ENCODE measurements around the gene EIF4EBP2.
A peak's percentile ranks its signal among the peaks of the same experiment; 100 is the strongest.

EIF4EBP2 gene

GRCh38 chr10:70442332-70442988, 38.5 kb downstream of the EIF4EBP2 start:
- H3K4me3 Mint-ChIP-seq: peak overlapping the region; percentile 71
- no peak overlapping the region for H3K27ac Mint-ChIP-seq (ENCODE audit: low read depth)
- ATAC-seq (replicated peaks; ENCODE audit: extremely low read depth, poor library complexity, severe bottlenecking) (no peak), DNase-seq (ENCODE audit: low spot score in 2 of 2) (no peak)
- H3K9me3 Mint-ChIP-seq: no peaks in the 10 kb centered on the region
- H3K36me3 Mint-ChIP-seq (ENCODE audit: insufficient read depth): peaks cover 3% of the 10 kb centered on the region
- H3K27me3 Mint-ChIP-seq: peaks cover 57% of the 10 kb centered on the region
- H3K4me1 Mint-ChIP-seq: peaks cover 22% of the 10 kb centered on the region

GRCh38 chr10:70444744-70445143, 40.8 kb downstream of the EIF4EBP2 start:
- Mint-ChIP-seq H3K4me1 (peaks cover 22% of the 10 kb centered on the region), H3K9me3 (no peaks in the 10 kb centered on the region), H3K27ac (ENCODE audit: low read depth) (no peak overlapping the region), H3K4me3 (no peak overlapping the region), H3K27me3 (peaks cover 63% of the 10 kb centered on the region), H3K36me3 (ENCODE audit: insufficient read depth) (peaks cover 2% of the 10 kb centered on the region)
- DNase-seq (ENCODE audit: low spot score in 2 of 2) (no peak), ATAC-seq (replicated peaks; ENCODE audit: extremely low read depth, poor library complexity, severe bottlenecking) (no peak)

DNA sequence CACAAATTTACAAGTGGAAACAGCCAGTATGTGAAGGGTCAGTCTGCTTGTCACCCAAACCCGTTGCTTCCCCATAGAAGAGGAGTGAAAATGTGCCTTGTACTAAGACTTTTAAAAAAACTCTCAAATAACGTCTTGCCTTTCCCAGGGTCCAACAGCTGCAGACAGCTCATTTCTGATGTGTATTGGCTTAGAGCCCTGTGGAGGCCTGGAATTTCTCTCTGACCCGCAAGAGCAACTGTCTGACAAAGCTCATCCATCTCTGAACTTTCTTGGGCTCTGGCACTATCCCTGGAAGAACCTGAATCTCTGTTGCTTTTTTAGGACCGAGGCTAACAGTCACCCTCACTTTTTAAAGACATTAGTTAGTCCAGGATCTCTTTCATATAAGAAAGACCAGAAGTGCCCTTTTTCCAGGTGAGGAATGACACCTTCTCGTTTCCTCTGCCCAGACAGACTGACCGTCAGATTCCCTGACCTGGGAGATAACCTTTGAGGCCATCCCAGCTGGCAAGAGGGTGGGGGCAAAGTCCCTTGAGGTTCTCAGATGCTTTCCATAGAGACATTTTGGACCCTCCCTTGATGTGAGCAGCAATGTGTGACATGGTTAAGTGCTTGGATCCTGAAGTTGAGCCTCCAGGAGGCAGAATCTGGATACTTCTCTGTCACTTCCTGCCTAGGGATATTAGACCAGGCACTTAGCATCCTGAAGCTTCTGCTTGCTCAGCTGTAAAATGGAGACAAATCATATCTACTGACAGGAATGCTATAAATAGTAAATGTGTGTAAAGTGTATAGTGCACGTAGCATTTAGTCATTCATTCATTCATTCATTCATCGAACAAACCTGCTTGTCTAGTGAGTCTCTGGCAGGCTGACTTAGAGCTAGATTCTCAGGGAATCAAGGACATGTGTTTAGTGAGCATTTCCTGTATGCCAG, 42.0 kb downstream of the EIF4EBP2 start:
- Mint-ChIP-seq H3K4me3 (no peak overlapping the region), H3K36me3 (ENCODE audit: insufficient read depth) (no peaks in the 10 kb centered on the region), H3K27me3 (peaks cover 64% of the 10 kb centered on the region), H3K27ac (ENCODE audit: low read depth) (no peak overlapping the region), H3K4me1 (peaks cover 17% of the 10 kb centered on the region), H3K9me3 (no peaks in the 10 kb centered on the region)
- ATAC-seq (replicated peaks; ENCODE audit: extremely low read depth, poor library complexity, severe bottlenecking): no peak
- DNase-seq (ENCODE audit: low spot score in 2 of 2): no peak

DNA sequence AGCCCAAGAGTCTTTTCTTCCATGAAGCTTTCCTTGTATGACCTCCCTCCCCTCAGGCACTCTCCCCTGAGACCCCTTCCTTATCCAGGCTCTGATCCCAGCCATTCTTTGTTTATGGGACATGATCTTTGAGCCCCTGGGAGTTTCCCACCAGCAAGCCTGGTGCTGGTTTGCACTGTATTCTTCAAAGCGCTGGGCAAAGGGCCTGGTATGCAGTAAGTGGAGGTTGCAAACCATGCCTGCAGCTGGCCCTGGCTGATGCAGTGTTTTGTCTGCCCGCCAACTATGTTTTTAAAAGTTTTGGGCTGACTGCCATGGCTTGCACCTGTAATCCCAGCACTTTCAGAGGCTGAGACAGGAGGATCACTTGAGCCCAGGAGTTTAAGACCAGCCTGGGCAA, 44.3 kb downstream of the EIF4EBP2 start:
- DNase-seq (ENCODE audit: low spot score in 2 of 2): no peak
- no peak for ATAC-seq (replicated peaks; ENCODE audit: extremely low read depth, poor library complexity, severe bottlenecking)
- Mint-ChIP-seq H3K4me3 (no peak overlapping the region), H3K9me3 (no peaks in the 10 kb centered on the region), H3K36me3 (ENCODE audit: insufficient read depth) (no peaks in the 10 kb centered on the region), H3K4me1 (no peaks in the 10 kb centered on the region), H3K27ac (ENCODE audit: low read depth) (no peak overlapping the region), H3K27me3 (peaks cover 44% of the 10 kb centered on the region)

DNA sequence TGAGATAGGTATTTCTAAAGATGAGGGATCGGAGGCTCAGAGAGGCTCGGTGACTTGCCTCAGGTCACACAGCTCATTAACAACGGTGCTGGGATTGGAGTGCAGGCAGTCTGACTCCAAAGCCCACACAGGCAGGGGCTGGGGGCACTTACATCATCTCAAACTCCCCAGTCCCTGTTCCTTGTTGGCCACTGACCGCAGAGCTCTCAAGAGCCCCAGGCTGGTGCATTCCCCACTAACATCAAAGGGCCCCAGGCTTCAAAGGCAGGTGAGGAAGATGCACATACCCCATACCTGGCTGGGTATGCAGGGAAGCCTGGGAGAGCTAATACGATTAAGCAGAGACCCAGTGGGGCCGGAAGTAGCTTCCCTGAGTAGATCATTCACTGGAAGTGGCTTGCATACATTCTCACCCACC, 51.3 kb downstream of the EIF4EBP2 start:
- Mint-ChIP-seq H3K36me3 (ENCODE audit: insufficient read depth) (no peaks in the 10 kb centered on the region), H3K4me3 (no peak overlapping the region), H3K9me3 (no peaks in the 10 kb centered on the region), H3K27me3 (peaks cover 47% of the 10 kb centered on the region), H3K27ac (ENCODE audit: low read depth) (no peak overlapping the region), H3K4me1 (no peaks in the 10 kb centered on the region)
- ATAC-seq (replicated peaks; ENCODE audit: extremely low read depth, poor library complexity, severe bottlenecking): no peak
- no peak for DNase-seq (ENCODE audit: low spot score in 2 of 2)

- no peak overlapping the region for H3K27ac Mint-ChIP-seq (ENCODE audit: low read depth)
- peaks cover 47% of the 10 kb centered on the region for H3K27me3 Mint-ChIP-seq
- no peaks in the 10 kb centered on the region for H3K4me1 Mint-ChIP-seq
- DNase-seq (ENCODE audit: low spot score in 2 of 2) (no peak), ATAC-seq (replicated peaks; ENCODE audit: extremely low read depth, poor library complexity, severe bottlenecking) (no peak)
- no peaks in the 10 kb centered on the region for H3K9me3 Mint-ChIP-seq
- no peaks in the 10 kb centered on the region for H3K36me3 Mint-ChIP-seq (ENCODE audit: insufficient read depth)
- H3K4me3 Mint-ChIP-seq: no peak overlapping the region
Observed at GRCh38 chr10:70456164-70456563, 52.2 kb downstream of the EIF4EBP2 start.

GRCh38 chr10:70457759-70458305, 53.9 kb downstream of the EIF4EBP2 start:
- no peaks in the 10 kb centered on the region for H3K4me1 Mint-ChIP-seq
- H3K9me3 Mint-ChIP-seq: no peaks in the 10 kb centered on the region
- H3K4me3 Mint-ChIP-seq: no peak overlapping the region
- H3K27me3 Mint-ChIP-seq: peaks cover 50% of the 10 kb centered on the region
- no peak for DNase-seq (ENCODE audit: low spot score in 2 of 2)
- no peak for ATAC-seq (replicated peaks; ENCODE audit: extremely low read depth, poor library complexity, severe bottlenecking)
- no peak overlapping the region for H3K27ac Mint-ChIP-seq (ENCODE audit: low read depth)
- H3K36me3 Mint-ChIP-seq (ENCODE audit: insufficient read depth): no peaks in the 10 kb centered on the region

DNA sequence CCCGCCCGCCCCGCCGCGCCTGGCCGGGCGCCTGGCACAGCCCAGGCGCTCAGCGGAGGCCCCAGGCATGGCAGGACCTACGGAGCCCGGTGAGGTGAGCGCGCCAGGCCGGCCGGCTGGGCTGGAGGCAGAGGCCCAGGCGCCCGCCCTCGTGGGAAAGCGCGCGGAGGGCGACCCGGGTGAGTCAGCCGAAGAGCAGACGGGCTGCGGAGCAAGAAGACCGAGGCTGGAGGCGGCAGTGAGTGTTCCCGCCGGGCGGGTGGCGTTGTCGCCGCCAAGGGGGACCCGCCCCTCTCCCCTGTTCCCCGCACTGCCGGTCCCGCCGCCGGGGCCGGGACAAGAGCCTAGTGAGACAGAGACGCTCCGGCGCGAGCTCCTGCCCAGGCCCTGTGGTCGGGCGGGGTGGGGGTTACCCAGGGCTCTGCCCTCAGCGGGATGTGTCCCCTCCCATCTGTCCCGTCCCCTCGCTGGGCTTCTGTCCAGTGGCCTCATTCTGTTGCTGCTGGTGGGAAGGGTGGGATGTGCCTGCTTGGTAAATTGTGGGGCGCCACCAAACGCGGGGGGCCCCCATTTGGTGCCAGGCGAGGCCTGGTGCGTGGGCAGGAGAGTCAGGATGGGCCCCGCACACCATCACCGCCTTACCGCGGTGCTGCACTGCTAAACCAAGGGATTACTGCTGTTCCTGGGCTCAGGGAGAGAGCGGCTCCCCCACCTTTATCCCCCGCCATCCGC, 54.5 kb downstream of the EIF4EBP2 start:
- Mint-ChIP-seq H3K36me3 (ENCODE audit: insufficient read depth) (no peaks in the 10 kb centered on the region), H3K9me3 (no peaks in the 10 kb centered on the region), H3K4me3 (no peak overlapping the region), H3K27ac (ENCODE audit: low read depth) (no peak overlapping the region), H3K4me1 (no peaks in the 10 kb centered on the region), H3K27me3 (peaks cover 50% of the 10 kb centered on the region)
- ATAC-seq (replicated peaks; ENCODE audit: extremely low read depth, poor library complexity, severe bottlenecking): no peak
- DNase-seq (ENCODE audit: low spot score in 2 of 2): no peak

DNA sequence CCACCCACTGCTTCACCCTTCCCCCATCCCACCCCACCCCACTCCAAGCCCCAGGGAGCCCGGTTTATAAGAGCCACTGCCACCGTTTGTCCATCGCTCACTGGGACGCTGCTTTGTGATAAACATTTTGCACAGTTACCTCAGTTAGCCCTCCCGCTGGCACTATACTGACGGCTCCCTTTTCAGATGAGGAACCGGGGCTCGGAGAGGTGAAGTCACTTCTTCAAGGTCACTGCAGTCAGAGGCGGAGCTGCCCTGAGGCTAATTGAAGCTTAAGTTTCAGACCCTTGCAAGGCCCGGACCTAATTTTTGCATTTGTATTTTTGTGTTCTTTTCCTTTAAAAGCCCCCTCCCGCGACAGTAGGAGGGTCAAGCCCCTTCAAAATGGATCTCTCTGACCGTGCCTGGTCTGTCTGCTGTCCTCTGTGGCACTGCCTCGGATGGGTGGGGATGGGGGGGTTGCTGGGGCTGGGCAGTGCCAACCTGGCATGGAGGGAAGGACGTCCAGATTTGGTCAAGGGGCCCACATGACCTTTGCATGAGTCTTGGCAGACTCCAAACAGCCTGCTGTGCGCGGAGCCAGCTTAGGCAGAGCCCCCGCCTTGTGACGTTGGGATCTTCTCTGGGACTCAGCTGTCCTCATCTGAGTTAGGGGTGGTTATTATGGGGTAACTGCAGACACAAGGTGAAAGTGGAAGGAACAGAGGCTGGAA, 55.3 kb downstream of the EIF4EBP2 start:
- Mint-ChIP-seq H3K27me3 (peaks cover 50% of the 10 kb centered on the region), H3K4me3 (no peak overlapping the region)
- ATAC-seq (replicated peaks; ENCODE audit: extremely low read depth, poor library complexity, severe bottlenecking): no peak

DNA sequence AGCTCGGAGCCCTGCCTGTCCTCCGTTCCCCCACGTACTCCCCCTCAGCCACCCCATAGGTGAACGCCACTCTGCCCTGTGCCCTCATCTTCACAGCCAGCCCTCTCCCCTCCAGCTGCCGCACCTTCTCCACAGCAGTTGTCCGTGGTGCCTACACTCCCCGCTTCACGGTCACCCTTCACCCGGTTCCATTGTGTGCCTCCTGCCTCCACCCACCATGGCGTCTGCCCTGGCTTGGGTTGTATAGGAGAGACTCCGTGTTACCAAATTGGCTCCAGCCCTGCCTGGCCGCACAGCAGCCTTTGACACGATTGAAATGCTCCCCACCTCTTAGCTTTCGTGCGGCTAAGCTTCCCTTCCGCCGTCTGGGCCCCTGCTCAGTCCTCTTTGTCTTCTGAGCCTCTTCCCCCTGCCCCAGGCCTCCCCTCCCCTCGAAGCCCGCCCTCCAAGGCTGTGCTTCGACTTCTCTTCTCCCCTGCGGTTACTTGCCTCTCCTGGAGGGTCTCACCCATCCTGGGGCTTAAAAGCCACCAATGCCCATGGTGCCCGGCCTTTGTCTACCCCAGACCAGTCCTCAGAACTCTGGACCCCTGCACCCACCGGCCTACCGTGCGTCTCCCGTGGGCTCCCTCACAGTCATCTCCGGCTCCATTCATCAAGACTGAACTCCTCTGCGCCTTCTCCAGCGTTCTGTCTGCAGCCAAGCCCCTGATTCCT, 56.0 kb downstream of the EIF4EBP2 start:
- ATAC-seq (replicated peaks; ENCODE audit: extremely low read depth, poor library complexity, severe bottlenecking) (no peak), DNase-seq (ENCODE audit: low spot score in 2 of 2) (no peak)
- H3K4me3 Mint-ChIP-seq: no peak overlapping the region
- no peaks in the 10 kb centered on the region for H3K4me1 Mint-ChIP-seq
- H3K9me3 Mint-ChIP-seq: no peaks in the 10 kb centered on the region
- H3K27ac Mint-ChIP-seq (ENCODE audit: low read depth): no peak overlapping the region
- no peaks in the 10 kb centered on the region for H3K36me3 Mint-ChIP-seq (ENCODE audit: insufficient read depth)
- H3K27me3 Mint-ChIP-seq: peaks cover 50% of the 10 kb centered on the region

More for the DNA sequence above, 55.3 kb downstream of the EIF4EBP2 start:
- DNase-seq (ENCODE audit: low spot score in 2 of 2): no peak
- Mint-ChIP-seq H3K36me3 (ENCODE audit: insufficient read depth) (no peaks in the 10 kb centered on the region), H3K9me3 (no peaks in the 10 kb centered on the region), H3K27ac (ENCODE audit: low read depth) (no peak overlapping the region), H3K4me1 (no peaks in the 10 kb centered on the region)

GRCh38 chr10:70461397-70462348, 57.7 kb downstream of the EIF4EBP2 start:
- no peaks in the 10 kb centered on the region for H3K4me1 Mint-ChIP-seq
- no peak overlapping the region for H3K4me3 Mint-ChIP-seq
- H3K36me3 Mint-ChIP-seq (ENCODE audit: insufficient read depth): no peaks in the 10 kb centered on the region
- H3K27me3 Mint-ChIP-seq: peaks cover 43% of the 10 kb centered on the region
- DNase-seq (ENCODE audit: low spot score in 2 of 2): no peak
- no peak overlapping the region for H3K27ac Mint-ChIP-seq (ENCODE audit: low read depth)
- no peaks in the 10 kb centered on the region for H3K9me3 Mint-ChIP-seq
- ATAC-seq (replicated peaks; ENCODE audit: extremely low read depth, poor library complexity, severe bottlenecking): no peak

Data from central memory CD8-positive, alpha-beta T cell (primary cell).